K562 (cell line): ENCODE results near the gene PSMD8. TPM values are rescaled to one million over a fixed set of nuclear protein-coding genes. Genes with fewer than 3 reads are reported as not detected.

Source experiments
- CC2D1A ChIP-seq: fragments of 450-650 bp; IDR thresholded peaks from 2 replicates; pipeline ENCODE4 v1.6.1; 2017; ENCODE audit warnings: mild to moderate bottlenecking
- CEBPB ChIP-seq: fragments of 450-650 bp; IDR thresholded peaks from 2 replicates; pipeline ENCODE4 v1.6.1; 2016; ENCODE audit warnings: missing genetic modification characterization, missing compliant biosample characterization
- EGR1 ChIP-seq: fragments of 450-650 bp; conservative IDR thresholded peaks from 2 replicates; pipeline ENCODE4 v1.6.1; 2017; ENCODE audit warnings: mild to moderate bottlenecking
- KDM1A ChIP-seq, 2 experiments: fragments of 450-650 bp; IDR thresholded peaks; 2 replicates each; pipeline ENCODE4 v1.6.1; 2016; ENCODE audit warnings: mild to moderate bottlenecking in 2 of 2
- MCM5 ChIP-seq: fragments of 450-650 bp; IDR thresholded peaks from 2 replicates; pipeline ENCODE4 v1.6.1; 2016; ENCODE audit warnings: low read depth
- MGA ChIP-seq: fragments of 450-650 bp; IDR thresholded peaks from 2 replicates; pipeline ENCODE4 v1.6.1; 2016; ENCODE audit warnings: mild to moderate bottlenecking, moderate library complexity
- PTRF ChIP-seq: fragments of 450-650 bp; IDR thresholded peaks from 2 replicates; pipeline ENCODE4 v1.6.1; 2016; ENCODE audit warnings: mild to moderate bottlenecking, missing genetic modification characterization, missing compliant biosample characterization
- U2AF2 ChIP-seq: fragments of 200-400 bp; formaldehyde crosslinking; optimal IDR thresholded peaks from 2 replicates; pipeline ENCODE3; 2017; ENCODE audit warnings: low read depth, mild to moderate bottlenecking, low read length
- ZBTB43 ChIP-seq: sonication (generic); formaldehyde crosslinking; IDR thresholded peaks from 2 replicates; pipeline ENCODE4 v1.8.0; 2023; ENCODE audit warnings: mild to moderate bottlenecking, missing genetic modification reagents
- ZNF740 ChIP-seq, 3 experiments: fragments of 200-800 bp in 1 of 3; sonication (Bioruptor generic) in 1 of 3; sonication (generic) in 1 of 3; formaldehyde crosslinking in 1 of 3; IDR thresholded peaks; 2 replicates each; pipeline versions ENCODE4 v1.6.1 to v1.8.0; 2016 to 2022; ENCODE audit warnings: mild to moderate bottlenecking in 2 of 3, missing compliant biosample characterization in 2 of 3, missing genetic modification characterization in 2 of 3, missing genetic modification reagents in 1 of 3
- ZNF79 ChIP-seq: fragments of 250-450 bp; sonication (Bioruptor Pico); IDR thresholded peaks from 2 replicates; pipeline ENCODE4 v1.4.0; 2020; ENCODE audit warnings: low read depth, mild to moderate bottlenecking, moderate library complexity
- polyA plus RNA-seq, 8 experiments: library from polyadenylated mRNA; depleted of rRNA in 4 of 8; stranded (reverse) in 5 of 8; unstranded in 3 of 8; fragments of >200 nt; fragmentation: Nextera tagmentation in 2 of 8; fragmentation: Illumina TruSeq in 1 of 8; extraction: Ambion mirVana in 2 of 8; extraction: Trizol in 1 of 8; gene quantifications; 2 replicates each; pipeline versions ENCODE4 v1.2.1 to v1.2.3, GENCODE V29; 2011 to 2014; ENCODE audit warnings: inconsistent platforms in 1 of 8, missing spikeins in 1 of 8
- total RNA-seq, 7 experiments: library from RNA; depleted of rRNA in 6 of 7; stranded (reverse); fragments of >200 nt in 6 of 7; fragmentation: Illumina TruSeq in 2 of 7; extraction: Trizol in 2 of 7; gene quantifications; 2 replicates each; pipeline versions ENCODE4 v1.2.1 to v1.2.3, GENCODE V29; 2011 to 2021; ENCODE audit warnings: low replicate concordance in 1 of 7

PSMD8 gene
- total and polyA plus RNA-seq, 9 of the 15 experiments (the other 6 are each of a cell fraction or from before 2014, with no cell fraction given) = 130 to 583 (median 315) TPM

GRCh38 chr19:38388349-38389100 lies 14.2 kb downstream of the PSMD8 start, which contains the start of gene SPRED3 (continued):
- TF ChIP-seq MGA (no peak), U2AF2 (no peak), PTRF (tag) (no peak), KDM1A (IDR thresholded peaks at IDR 0.05) (no peak), ZNF740 (CRISPR knock-in tag; IDR thresholded peaks at IDR 0.05) (no peak), ZNF740 (tag; IDR thresholded peaks at IDR 0.05) (peak in 1 of 2 experiments; percentile 71; a peak in 2 of 4 replicates), MCM5 (no peak), EGR1 (peak; percentile 42), CEBPB (no peak), ZNF79 (CRISPR knock-in tag) (no peak), CC2D1A (no peak), ZBTB43 (CRISPR knock-in tag) (no peak)
- TF ChIP-seq, all 486 proteins: peak for 4
